ENCODE measurements around the gene ITGA11.

DNA sequence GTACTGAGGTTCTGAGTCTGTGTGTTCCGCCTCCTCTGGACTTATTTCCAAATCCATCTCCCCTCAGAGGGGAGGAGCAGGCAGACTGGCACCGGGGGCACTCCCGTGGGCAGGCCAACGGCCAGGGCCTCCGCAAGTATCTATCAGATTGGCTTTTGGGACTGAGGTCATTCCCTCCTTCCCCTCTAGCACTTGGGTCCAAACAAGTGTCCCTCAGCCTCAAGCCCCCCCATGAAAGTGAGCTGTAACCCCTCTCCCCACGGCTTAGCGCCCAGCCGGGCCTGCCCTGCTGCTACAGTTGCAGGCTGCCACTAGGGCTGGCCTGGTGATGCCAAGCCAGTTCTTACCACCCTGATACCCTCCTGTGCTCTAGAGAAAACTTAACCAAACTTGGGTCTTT is 17.4 kb downstream of the ITGA11 start:
- TF ChIP-seq GATA2 (IDR thresholded peaks at IDR 0.05; ENCODE audit: low read depth, low read length): no peak
- no peak for TF ChIP-seq GATA3 (IDR thresholded peaks at IDR 0.05; ENCODE audit: low read depth, low read length)

All from SH-SY5Y (cell line).